BE2C (cell line): Measurements from ENCODE around the gene LCLAT1.

Experiments used
- DNase-seq: peaks from one replicate; pipeline ENCODE4 v3.0.0-alpha.2; 2020
- H3K27me3 ChIP-seq: fragments of 250-450 bp; sonication (Bioruptor Pico); 2 replicates; pipeline ENCODE4 v1.5.1; 2020; ENCODE audit warnings: mild to moderate bottlenecking
- H3K36me3 ChIP-seq: fragments of 250-450 bp; sonication (Bioruptor Pico); 2 replicates; pipeline ENCODE4 v1.5.1; 2020; ENCODE audit warnings: mild to moderate bottlenecking
- H3K4me1 ChIP-seq: fragments of 250-450 bp; sonication (Bioruptor Pico); 2 replicates; pipeline ENCODE4 v1.5.1; 2020
- H3K4me3 ChIP-seq: 2 replicates; pipeline ENCODE4 v1.5.1; 2011; ENCODE audit warnings: low read depth, low read length
- H3K9me3 ChIP-seq: fragments of 250-450 bp; sonication (Bioruptor Pico); 2 replicates; pipeline ENCODE4 v1.5.1; 2020
- TF ChIP-seq, protein P1 (sequence below): IDR thresholded peaks from 2 replicates; pipeline ENCODE4 v1.5.1; 2012; ENCODE audit warnings: mild to moderate bottlenecking, low read depth, low read length

Gene LCLAT1

DNA sequence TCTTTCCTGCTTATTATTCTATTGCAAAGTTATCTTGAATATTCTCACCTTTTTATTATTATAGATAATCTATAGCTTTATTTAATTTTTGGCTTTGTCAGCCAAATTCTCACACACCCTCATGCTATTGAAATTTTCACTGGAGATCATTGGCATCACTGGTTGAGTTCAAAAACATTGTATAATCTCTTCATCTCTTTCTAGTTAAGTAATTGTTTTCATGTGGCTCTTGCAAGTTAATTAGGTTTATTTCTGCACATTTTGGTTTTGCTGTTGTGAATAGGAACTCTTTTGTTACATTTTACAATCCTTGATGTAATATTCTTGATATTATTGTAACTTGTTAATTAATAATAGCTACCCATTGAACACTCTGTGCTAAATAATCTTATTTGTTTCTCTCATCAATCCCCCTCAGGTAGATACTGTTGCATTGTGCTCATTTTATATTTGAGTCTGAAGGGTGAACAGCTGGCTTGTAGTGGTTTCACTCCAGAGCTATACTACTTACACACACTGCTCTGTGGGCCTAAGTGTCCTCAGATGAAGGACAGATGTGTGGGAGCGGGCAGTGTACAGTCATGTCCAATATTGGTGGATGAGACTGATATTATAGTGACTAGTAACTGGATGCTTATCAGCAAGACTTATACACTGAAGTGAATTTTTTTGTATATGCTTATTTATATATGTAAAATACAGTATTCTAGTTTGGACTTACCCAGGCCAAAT, 112.7 kb downstream of the LCLAT1 start:
- Histone ChIP-seq H3K9me3 (no peaks in the 10 kb centered on the region), H3K4me1 (peaks cover 3% of the 10 kb centered on the region; the same call in 1 of the 2 replicates), H3K4me3 (no peak overlapping the region), H3K27me3 (no peaks in the 10 kb centered on the region), H3K36me3 (no peaks in the 10 kb centered on the region)
- no peak for DNase-seq
- TF ChIP-seq, protein P1, sequence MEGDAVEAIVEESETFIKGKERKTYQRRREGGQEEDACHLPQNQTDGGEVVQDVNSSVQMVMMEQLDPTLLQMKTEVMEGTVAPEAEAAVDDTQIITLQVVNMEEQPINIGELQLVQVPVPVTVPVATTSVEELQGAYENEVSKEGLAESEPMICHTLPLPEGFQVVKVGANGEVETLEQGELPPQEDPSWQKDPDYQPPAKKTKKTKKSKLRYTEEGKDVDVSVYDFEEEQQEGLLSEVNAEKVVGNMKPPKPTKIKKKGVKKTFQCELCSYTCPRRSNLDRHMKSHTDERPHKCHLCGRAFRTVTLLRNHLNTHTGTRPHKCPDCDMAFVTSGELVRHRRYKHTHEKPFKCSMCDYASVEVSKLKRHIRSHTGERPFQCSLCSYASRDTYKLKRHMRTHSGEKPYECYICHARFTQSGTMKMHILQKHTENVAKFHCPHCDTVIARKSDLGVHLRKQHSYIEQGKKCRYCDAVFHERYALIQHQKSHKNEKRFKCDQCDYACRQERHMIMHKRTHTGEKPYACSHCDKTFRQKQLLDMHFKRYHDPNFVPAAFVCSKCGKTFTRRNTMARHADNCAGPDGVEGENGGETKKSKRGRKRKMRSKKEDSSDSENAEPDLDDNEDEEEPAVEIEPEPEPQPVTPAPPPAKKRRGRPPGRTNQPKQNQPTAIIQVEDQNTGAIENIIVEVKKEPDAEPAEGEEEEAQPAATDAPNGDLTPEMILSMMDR, result no peak

DNA sequence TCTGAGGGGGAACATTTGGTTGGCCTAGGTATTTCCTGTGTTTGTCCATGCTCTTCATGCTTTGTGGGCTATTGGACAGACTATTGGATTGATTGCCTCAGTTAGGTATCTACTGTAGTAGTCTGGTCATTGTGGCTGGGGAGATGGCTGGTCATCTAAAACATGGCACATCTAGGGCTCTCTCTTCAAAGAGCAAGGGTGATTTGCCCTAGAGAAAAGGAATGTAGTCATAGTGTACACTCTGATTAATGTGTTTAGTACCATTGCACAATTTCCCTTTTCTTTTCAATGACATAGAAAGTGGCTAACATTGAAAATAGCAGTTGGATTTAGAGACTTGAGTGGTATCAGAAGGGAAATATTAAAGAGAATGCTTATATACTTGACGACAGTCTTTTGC, 114.3 kb downstream of the LCLAT1 start:
- TF ChIP-seq, protein P1, result no peak
- H3K4me1 ChIP-seq, result peaks cover 3% of the 10 kb centered on the region; the same call in 1 of the 2 replicates
- H3K27me3 ChIP-seq, result no peaks in the 10 kb centered on the region
- H3K9me3 ChIP-seq, result no peaks in the 10 kb centered on the region
- H3K36me3 ChIP-seq, result no peaks in the 10 kb centered on the region
- H3K4me3 ChIP-seq, result no peak overlapping the region
- DNase-seq, result no peak

- DNase-seq, result no peak
- Histone ChIP-seq H3K27me3 (no peaks in the 10 kb centered on the region), H3K36me3 (peaks cover 9% of the 10 kb centered on the region), H3K4me1 (peaks cover 6% of the 10 kb centered on the region), H3K4me3 (no peak overlapping the region), H3K9me3 (no peaks in the 10 kb centered on the region)
- TF ChIP-seq, protein P1, result no peak
These were observed 118.9 kb downstream of the LCLAT1 start for GRCh38 chr2:30565851-30566358.

GRCh38 chr2:30566631-30567030, 119.6 kb downstream of the LCLAT1 start:
- DNase-seq, result no peak
- H3K4me3 ChIP-seq, result no peak overlapping the region
- H3K36me3 ChIP-seq, result peaks cover 9% of the 10 kb centered on the region
- TF ChIP-seq, protein P1, result no peak
- H3K27me3 ChIP-seq, result no peaks in the 10 kb centered on the region
- H3K9me3 ChIP-seq, result no peaks in the 10 kb centered on the region
- H3K4me1 ChIP-seq, result peaks cover 6% of the 10 kb centered on the region

- TF ChIP-seq, protein P1, result no peak
- peaks cover 6% of the 10 kb centered on the region for H3K4me1 ChIP-seq
- H3K9me3 ChIP-seq, result no peaks in the 10 kb centered on the region
- DNase-seq, result no peak
- no peaks in the 10 kb centered on the region for H3K27me3 ChIP-seq
- H3K4me3 ChIP-seq, result no peak overlapping the region
- H3K36me3 ChIP-seq, result peaks cover 9% of the 10 kb centered on the region
These were observed 120.3 kb downstream of the LCLAT1 start for GRCh38 chr2:30567317-30567716.

DNA sequence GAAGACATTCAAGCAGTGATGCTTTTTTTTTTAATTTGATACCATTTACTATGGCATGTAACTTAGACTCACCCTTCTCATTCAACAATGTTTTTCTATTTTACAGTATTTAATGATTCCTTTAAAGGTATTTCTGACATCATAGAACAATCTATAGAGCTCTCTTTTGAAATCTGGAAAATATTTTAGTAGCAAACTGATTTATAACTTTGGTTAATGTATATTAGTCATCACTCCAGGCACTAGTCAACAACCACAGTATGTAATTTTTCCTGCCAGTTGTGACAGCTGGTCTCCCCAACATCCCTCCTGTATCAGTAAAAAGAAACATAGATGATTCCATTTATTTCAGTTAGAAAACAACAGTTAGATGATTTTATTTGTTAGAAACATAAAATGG, 122.9 kb downstream of the LCLAT1 start:
- TF ChIP-seq, protein P1, result no peak
- DNase-seq, result no peak

More for the DNA sequence above, 122.9 kb downstream of the LCLAT1 start:
- Histone ChIP-seq H3K27me3 (no peaks in the 10 kb centered on the region), H3K4me1 (peaks cover 6% of the 10 kb centered on the region), H3K9me3 (no peaks in the 10 kb centered on the region), H3K4me3 (no peak overlapping the region), H3K36me3 (peaks cover 9% of the 10 kb centered on the region)
